Caco-2 (cell line): ENCODE data around the gene SLC25A21. TPM values are rescaled to one million over a fixed set of nuclear protein-coding genes. Genes with fewer than 3 reads are reported as not detected.

Experiments
- BruUV-seq: library from RNA; stranded (reverse); fragments of 400-500 nt; replicated peaks from 2 replicates; lab custom pipeline; 2021; lab: Mats Ljungman, UMichigan
- CTCF ChIA-PET: fragments of 300-600 bp; sonication (Branson Sonifier 250); formaldehyde crosslinking; loops from one replicate; lab custom pipeline; 2022; ENCODE audit warnings: antibody characterized with exemption; lab: Charles Lee
- POLR2A ChIA-PET: fragments of 300-600 bp; sonication (Branson Sonifier 250); formaldehyde crosslinking; loops from one replicate; lab custom pipeline; 2022; ENCODE audit warnings: antibody characterized with exemption; lab: Charles Lee
- DNase-seq, 2 experiments: peaks; one replicate each; pipeline versions ENCODE4 v3.0.0 to v3.0.0-alpha.2; 2020 to 2022
- H3K27me3 ChIP-seq: replicated peaks from 2 replicates; pipeline ENCODE4 v1.6.0; 2011; ENCODE audit warnings: low read length; ENCODE audit not compliant: control insufficient read depth, insufficient read depth
- H3K36me3 ChIP-seq: 2 replicates; pipeline ENCODE4 v1.5.1; 2011; ENCODE audit warnings: low read length; ENCODE audit not compliant: control insufficient read depth, insufficient read depth
- H3K4me1 ChIP-seq: fragments of 250-450 bp; sonication (Bioruptor Pico); 2 replicates; pipeline ENCODE4 v1.5.1; 2020; ENCODE audit warnings: mild to moderate bottlenecking
- H3K4me3 ChIP-seq: 2 replicates; pipeline ENCODE4 v1.5.1; 2011; ENCODE audit warnings: low read depth, mild to moderate bottlenecking, control low read depth, low read length
- H3K9me3 ChIP-seq: fragments of 250-450 bp; sonication (Bioruptor Pico); 2 replicates; pipeline ENCODE4 v1.5.1; 2020; ENCODE audit warnings: mild to moderate bottlenecking, moderate library complexity
- H3K27ac Mint-ChIP-seq: one replicate; pipeline ENCODE4 v1.8.0; 2022; ENCODE audit warnings: mixed read lengths; ENCODE audit not compliant: unreplicated experiment
- H3K27me3 Mint-ChIP-seq: one replicate; pipeline ENCODE4 v1.8.0; 2022; ENCODE audit warnings: mixed read lengths; ENCODE audit not compliant: insufficient read depth, unreplicated experiment
- H3K36me3 Mint-ChIP-seq: one replicate; pipeline ENCODE4 v1.8.0; 2022; ENCODE audit warnings: mild to moderate bottlenecking, mixed read lengths; ENCODE audit not compliant: insufficient read depth, unreplicated experiment
- H3K4me1 Mint-ChIP-seq: one replicate; pipeline ENCODE4 v1.8.0; 2022; ENCODE audit warnings: low read depth, mixed read lengths; ENCODE audit not compliant: unreplicated experiment
- H3K4me3 Mint-ChIP-seq: one replicate; pipeline ENCODE4 v1.8.0; 2022; ENCODE audit warnings: mild to moderate bottlenecking, moderate library complexity, mixed read lengths; ENCODE audit not compliant: unreplicated experiment
- H3K9me3 Mint-ChIP-seq: one replicate; pipeline ENCODE4 v1.8.0; 2022; ENCODE audit warnings: mixed read lengths; ENCODE audit not compliant: unreplicated experiment
- CTCF ChIP-seq, 2 experiments: fragments of 200-600 bp in 1 of 2; IDR thresholded peaks; 1 replicate in 1 of 2; 2 replicates in 1 of 2; pipeline versions ENCODE4 v1.5.1 to v1.8.0; 2011 to 2022; ENCODE audit warnings: antibody characterized with exemption in 1 of 2, control low read depth in 1 of 2, inconsistent platforms in 1 of 2, low read depth in 1 of 2, low read length in 1 of 2, mild to moderate bottlenecking in 1 of 2, moderate library complexity in 1 of 2; ENCODE audit not compliant: insufficient read depth in 1 of 2, severe bottlenecking in 1 of 2, unreplicated experiment in 1 of 2
- intact Hi-C: fragments of 100-400 bp; cut with micrococcal nuclease; formaldehyde crosslinking; loops from one replicate; pipeline ENCODE4 v1.10.0; 2022; ENCODE audit not compliant: unreplicated experiment
- total RNA-seq: library from RNA; stranded (reverse); gene quantifications from 2 replicates; pipeline ENCODE4 v1.2.3, GENCODE V29; 2022

SLC25A21 gene
- total RNA-seq, 1 experiment from 2014 or later, result 3.2 TPM

- H3K27ac Mint-ChIP-seq, result no peak overlapping the region
- Histone ChIP-seq H3K36me3 (no peaks in the 10 kb centered on the region), H3K4me3 (no peak overlapping the region), H3K4me1 (peaks cover 18% of the 10 kb centered on the region), H3K27me3 (no peaks in the 10 kb centered on the region), H3K9me3 (no peaks in the 10 kb centered on the region)
- H3K27me3 Mint-ChIP-seq, result no peaks in the 10 kb centered on the region
- H3K36me3 Mint-ChIP-seq, result no peaks in the 10 kb centered on the region
- TF ChIP-seq CTCF (IDR thresholded peaks at IDR 0.05; ENCODE audit: insufficient read depth in 1 of 2, low read depth in 1 of 2, low read length in 1 of 2, severe bottlenecking in 1 of 2, unreplicated experiment in 1 of 2), result no peak
- BruUV-seq, result no TSS peak
- peaks cover 7% of the 10 kb centered on the region for H3K4me1 Mint-ChIP-seq
- CTCF ChIA-PET, result no interaction called here
- intact Hi-C loops, result no loop called here
- H3K4me3 Mint-ChIP-seq, result peak overlapping the region; percentile 37
- POLR2A ChIA-PET, result no interaction called here
- DNase-seq, result no peak
- no peaks in the 10 kb centered on the region for H3K9me3 Mint-ChIP-seq
These were observed 2.2 kb downstream of the SLC25A21 start for GRCh38 chr14:37170237-37170636.

- H3K4me3 Mint-ChIP-seq, result no peak overlapping the region
- no TSS peak for BruUV-seq
- POLR2A ChIA-PET, result no interaction called here
- TF ChIP-seq CTCF (IDR thresholded peaks at IDR 0.05; ENCODE audit: insufficient read depth in 1 of 2, low read depth in 1 of 2, low read length in 1 of 2, severe bottlenecking in 1 of 2, unreplicated experiment in 1 of 2), result no peak
- peaks cover 8% of the 10 kb centered on the region; the same call in 1 of the 2 replicates for H3K4me1 ChIP-seq
- H3K9me3 Mint-ChIP-seq, result no peaks in the 10 kb centered on the region
- no peak for DNase-seq
- H3K4me1 Mint-ChIP-seq, result no peaks in the 10 kb centered on the region
- no peaks in the 10 kb centered on the region for H3K36me3 Mint-ChIP-seq
- CTCF ChIA-PET, result no interaction called here
- H3K4me3 ChIP-seq, result no peak overlapping the region
- H3K27me3 Mint-ChIP-seq, result no peaks in the 10 kb centered on the region
- no peak overlapping the region for H3K27ac Mint-ChIP-seq
- no peaks in the 10 kb centered on the region for H3K27me3 ChIP-seq
- intact Hi-C loops, result no loop called here
- no peaks in the 10 kb centered on the region for H3K36me3 ChIP-seq
- H3K9me3 ChIP-seq, result no peaks in the 10 kb centered on the region
These were observed 3.7 kb downstream of the SLC25A21 start for GRCh38 chr14:37168721-37169120.

GRCh38 chr14:37167151-37168047 lies 5.0 kb downstream of the SLC25A21 start:
- H3K36me3 Mint-ChIP-seq, result no peaks in the 10 kb centered on the region
- Histone ChIP-seq H3K9me3 (no peaks in the 10 kb centered on the region), H3K27me3 (no peaks in the 10 kb centered on the region), H3K4me3 (no peak overlapping the region), H3K4me1 (no peaks in the 10 kb centered on the region), H3K36me3 (no peaks in the 10 kb centered on the region)
- no peak for TF ChIP-seq CTCF (IDR thresholded peaks at IDR 0.05; ENCODE audit: insufficient read depth in 1 of 2, low read depth in 1 of 2, low read length in 1 of 2, severe bottlenecking in 1 of 2, unreplicated experiment in 1 of 2)
- ChIA-PET POLR2A (interaction anchor here (0.7 kb wide), 1 partner anchor 8 kb away, joined by 6 read pairs; no protein-coding TSS in a partner anchor), CTCF (interaction anchor here (0.6 kb wide), 1 partner anchor 562 kb away, joined by 3 read pairs; no protein-coding TSS in a partner anchor)
- H3K27ac Mint-ChIP-seq, result no peak overlapping the region
- no peaks in the 10 kb centered on the region for H3K4me1 Mint-ChIP-seq
- H3K27me3 Mint-ChIP-seq, result no peaks in the 10 kb centered on the region
- intact Hi-C loops, result no loop called here
- BruUV-seq, result no TSS peak
- H3K9me3 Mint-ChIP-seq, result no peaks in the 10 kb centered on the region
- H3K4me3 Mint-ChIP-seq, result no peak overlapping the region
- no peak for DNase-seq
